ENCODE results near the gene ANK2. TPM values are rescaled to one million over a fixed set of nuclear protein-coding genes. Genes with fewer than 3 reads are reported as not detected.

The ANK2 gene
- total and polyA plus RNA-seq, 2 experiments from 2014 or later, result 7.7 to 40.4 TPM

GRCh38 chr4:113223001-113223400 is 173.5 kb downstream of the ANK2 start:
- Histone ChIP-seq H2AFZ (no peak overlapping the region), H3K27ac (ENCODE audit: low read depth) (no peak overlapping the region), H3K27me3 (ENCODE audit: insufficient read depth) (no peaks in the 10 kb centered on the region), H3K9me2 (ENCODE audit: insufficient read depth) (no peaks in the 10 kb centered on the region), H3K36me3 (ENCODE audit: insufficient read depth) (no peaks in the 10 kb centered on the region), H4K20me1 (replicated peaks; ENCODE audit: insufficient read depth) (no peaks in the 10 kb centered on the region), H3K4me2 (no peak overlapping the region), H3K4me3 (no peak overlapping the region), H3K4me1 (ENCODE audit: insufficient read depth) (no peaks in the 10 kb centered on the region), H3F3A (replicated peaks; ENCODE audit: low read depth) (no peaks in the 10 kb centered on the region), H3K79me2 (replicated peaks; ENCODE audit: insufficient read depth) (no peaks in the 10 kb centered on the region)
- TF ChIP-seq NANOG (IDR thresholded peaks at IDR 0.05; ENCODE audit: borderline replicate concordance) (no peak), JUNB (IDR thresholded peaks at IDR 0.05; ENCODE audit: unreplicated experiment) (no peak), ETS1 (IDR thresholded peaks at IDR 0.05) (no peak), ZNF331 (CRISPR knock-in tag; IDR thresholded peaks at IDR 0.05; ENCODE audit: low read depth) (no peak), CREB1 (CRISPR knock-in tag; IDR thresholded peaks at IDR 0.05; ENCODE audit: low read depth) (no peak)
- H3K4me1 Mint-ChIP-seq, result peaks cover 10% of the 10 kb centered on the region; the same call in 1 of the 3 replicates
- H3K4me3 Mint-ChIP-seq, result no peak overlapping the region
- no peak for DNase-seq (ENCODE audit: low spot score)
- H3K9me3 Mint-ChIP-seq, result no peaks in the 10 kb centered on the region
- no peaks in the 10 kb centered on the region for H3K27me3 Mint-ChIP-seq (ENCODE audit: insufficient read depth, low read depth, poor library complexity)
- no peaks in the 10 kb centered on the region for H3K36me3 Mint-ChIP-seq (ENCODE audit: low read depth)
- no peak for ATAC-seq
- H3K27ac Mint-ChIP-seq, result no peak overlapping the region

GRCh38 chr4:113232194-113232593 is 182.7 kb downstream of the ANK2 start:
- Mint-ChIP-seq H3K4me3 (no peak overlapping the region), H3K4me1 (no peaks in the 10 kb centered on the region), H3K27ac (no peak overlapping the region), H3K36me3 (ENCODE audit: low read depth) (no peaks in the 10 kb centered on the region), H3K27me3 (ENCODE audit: insufficient read depth, low read depth, poor library complexity) (no peaks in the 10 kb centered on the region), H3K9me3 (no peaks in the 10 kb centered on the region)
- DNase-seq (ENCODE audit: low spot score) (no peak), ATAC-seq (no peak)
- no peaks in the 10 kb centered on the region for H3K9me2 ChIP-seq (ENCODE audit: insufficient read depth)
- no peak overlapping the region for H3K27ac ChIP-seq (ENCODE audit: low read depth)
- no peaks in the 10 kb centered on the region for H4K20me1 ChIP-seq (replicated peaks; ENCODE audit: insufficient read depth)
- H3K79me2 ChIP-seq (replicated peaks; ENCODE audit: insufficient read depth), result no peaks in the 10 kb centered on the region
- no peak overlapping the region for H2AFZ ChIP-seq
- TF ChIP-seq STAT1 (IDR thresholded peaks at IDR 0.05; ENCODE audit: unreplicated experiment), result no peak
- no peak for TF ChIP-seq CREB1 (CRISPR knock-in tag; IDR thresholded peaks at IDR 0.05; ENCODE audit: low read depth)
- TF ChIP-seq EZH2 (IDR thresholded peaks at IDR 0.05; ENCODE audit: low read depth, unreplicated experiment), result no peak
- TF ChIP-seq ZNF462 (CRISPR knock-in tag; IDR thresholded peaks at IDR 0.05), result no peak
- H3K27me3 ChIP-seq (ENCODE audit: insufficient read depth), result no peaks in the 10 kb centered on the region
- no peaks in the 10 kb centered on the region for H3K36me3 ChIP-seq (ENCODE audit: insufficient read depth)
- no peak overlapping the region for H3K4me3 ChIP-seq
- H3F3A ChIP-seq (replicated peaks; ENCODE audit: low read depth), result no peaks in the 10 kb centered on the region
- no peak overlapping the region for H3K4me2 ChIP-seq
- no peaks in the 10 kb centered on the region for H3K4me1 ChIP-seq (ENCODE audit: insufficient read depth)
